ENCODE measurements around the gene NTF3.

NTF3 gene

GRCh38 chr12:5487948-5488625 lies 56.2 kb downstream of the NTF3 start:
- no peaks in the 10 kb centered on the region for H3K36me3 Mint-ChIP-seq
- H3K27me3 Mint-ChIP-seq: peaks cover 3% of the 10 kb centered on the region

DNA sequence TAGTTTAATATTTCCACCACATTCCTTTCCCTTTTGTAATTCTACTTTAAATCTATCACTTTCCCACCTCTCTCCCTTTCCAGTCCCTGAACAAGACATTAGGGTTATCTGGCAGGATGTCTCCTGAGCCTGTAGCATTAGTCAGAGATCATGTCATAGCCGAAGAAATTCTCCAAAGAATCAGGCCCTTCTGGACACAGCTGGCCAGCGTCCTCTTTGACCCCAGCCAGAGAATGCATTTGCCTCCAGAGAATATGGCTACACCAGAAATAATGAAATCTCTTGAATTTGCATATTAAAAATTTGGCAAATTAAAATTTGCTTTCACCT lies 56.7 kb downstream of the NTF3 start:
- Mint-ChIP-seq H3K9me3 (no peaks in the 10 kb centered on the region), H3K27ac (no peak overlapping the region), H3K4me3 (no peak overlapping the region), H3K4me1 (no peaks in the 10 kb centered on the region), H3K27me3 (peaks cover 3% of the 10 kb centered on the region), H3K36me3 (no peaks in the 10 kb centered on the region)

More at GRCh38 chr12:5487948-5488625, 56.2 kb downstream of the NTF3 start:
- no peaks in the 10 kb centered on the region for H3K4me1 Mint-ChIP-seq
- no peak overlapping the region for H3K4me3 Mint-ChIP-seq
- H3K27ac Mint-ChIP-seq: no peak overlapping the region
- no peaks in the 10 kb centered on the region for H3K9me3 Mint-ChIP-seq

GRCh38 chr12:5489017-5489416 lies 57.1 kb downstream of the NTF3 start:
- Mint-ChIP-seq H3K27me3 (peaks cover 3% of the 10 kb centered on the region), H3K27ac (no peak overlapping the region), H3K9me3 (no peaks in the 10 kb centered on the region), H3K4me3 (no peak overlapping the region), H3K4me1 (no peaks in the 10 kb centered on the region), H3K36me3 (no peaks in the 10 kb centered on the region)

DNA sequence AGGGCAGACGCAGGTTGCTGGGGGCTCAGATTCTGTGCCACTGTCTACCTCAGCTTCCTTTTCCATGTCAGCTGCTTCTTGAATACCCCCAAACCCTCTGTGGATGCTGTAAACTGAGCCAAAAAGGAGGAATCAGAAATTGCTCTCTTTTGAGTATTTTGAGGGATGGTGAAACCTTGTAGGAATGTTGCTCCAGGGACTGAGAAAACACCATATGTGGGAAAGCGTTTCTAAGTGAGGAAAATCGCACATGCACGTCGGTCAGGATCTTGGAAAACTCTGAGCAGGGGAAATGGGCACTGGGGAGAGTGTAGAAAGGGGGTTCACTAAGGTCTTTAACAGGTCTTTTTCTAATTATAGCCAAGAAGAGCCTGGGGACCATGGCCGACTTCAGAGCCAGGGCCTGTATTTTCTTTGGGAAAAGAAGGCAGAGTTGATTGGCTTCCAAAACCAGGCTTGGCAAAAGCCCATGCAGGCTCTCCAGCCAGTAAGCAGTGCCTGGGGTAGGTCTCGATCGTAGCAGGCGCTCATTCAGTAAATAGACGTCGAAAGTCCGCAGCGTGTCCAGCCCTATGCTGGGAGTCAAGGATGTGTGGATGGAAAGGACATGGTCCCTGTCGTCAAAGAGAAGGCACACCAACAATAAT lies 58.0 kb downstream of the NTF3 start:
- H3K27ac Mint-ChIP-seq: no peak overlapping the region
- no peaks in the 10 kb centered on the region for H3K36me3 Mint-ChIP-seq
- H3K27me3 Mint-ChIP-seq: peaks cover 3% of the 10 kb centered on the region
- no peaks in the 10 kb centered on the region for H3K4me1 Mint-ChIP-seq
- H3K9me3 Mint-ChIP-seq: no peaks in the 10 kb centered on the region
- H3K4me3 Mint-ChIP-seq: no peak overlapping the region

DNA sequence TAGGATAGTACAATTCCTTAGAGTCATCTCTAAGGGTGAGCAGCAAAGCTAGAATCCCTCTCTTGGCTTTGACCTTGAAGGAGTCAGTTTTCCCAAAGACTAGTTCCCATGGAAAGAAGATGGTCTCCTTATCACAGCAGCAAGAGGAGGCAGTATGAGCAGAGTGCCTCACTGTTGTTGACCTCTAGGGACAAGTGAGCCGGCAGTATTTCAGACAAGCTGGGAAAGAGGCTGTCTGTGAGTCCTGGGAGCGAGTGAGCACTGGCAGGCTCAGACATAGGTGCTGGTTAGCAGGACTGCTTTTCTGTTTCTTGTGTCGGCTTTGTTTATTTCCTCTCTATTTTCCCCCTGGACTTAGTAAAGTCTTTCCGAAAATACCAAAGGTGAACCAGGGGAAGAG lies 60.7 kb downstream of the NTF3 start:
- H3K27ac Mint-ChIP-seq: no peak overlapping the region
- no peaks in the 10 kb centered on the region for H3K9me3 Mint-ChIP-seq
- H3K4me3 Mint-ChIP-seq: no peak overlapping the region
- H3K27me3 Mint-ChIP-seq: peaks cover 3% of the 10 kb centered on the region
- H3K36me3 Mint-ChIP-seq: no peaks in the 10 kb centered on the region
- no peaks in the 10 kb centered on the region for H3K4me1 Mint-ChIP-seq

- no peaks in the 10 kb centered on the region for H3K36me3 Mint-ChIP-seq
- no peaks in the 10 kb centered on the region for H3K9me3 Mint-ChIP-seq
These were observed 61.1 kb downstream of the NTF3 start for GRCh38 chr12:5493018-5493417.

DNA sequence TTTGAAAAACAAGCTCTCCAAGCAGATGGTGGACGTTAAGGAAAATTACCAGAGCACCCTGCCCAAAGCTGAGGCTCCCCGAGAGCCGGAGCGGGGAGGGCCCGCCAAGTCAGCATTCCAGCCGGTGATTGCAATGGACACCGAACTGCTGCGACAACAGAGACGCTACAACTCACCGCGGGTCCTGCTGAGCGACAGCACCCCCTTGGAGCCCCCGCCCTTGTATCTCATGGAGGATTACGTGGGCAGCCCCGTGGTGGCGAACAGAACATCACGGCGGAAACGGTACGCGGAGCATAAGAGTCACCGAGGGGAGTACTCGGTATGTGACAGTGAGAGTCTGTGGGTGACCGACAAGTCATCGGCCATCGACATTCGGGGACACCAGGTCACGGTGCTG lies 62.4 kb downstream of the NTF3 start:
- Mint-ChIP-seq H3K36me3 (no peaks in the 10 kb centered on the region), H3K27me3 (peaks cover 1% of the 10 kb centered on the region), H3K4me1 (no peaks in the 10 kb centered on the region), H3K4me3 (no peak overlapping the region), H3K27ac (no peak overlapping the region), H3K9me3 (no peaks in the 10 kb centered on the region)

More at GRCh38 chr12:5493018-5493417, 61.1 kb downstream of the NTF3 start:
- Mint-ChIP-seq H3K4me3 (no peak overlapping the region), H3K27ac (no peak overlapping the region), H3K27me3 (peaks cover 3% of the 10 kb centered on the region), H3K4me1 (no peaks in the 10 kb centered on the region)

DNA sequence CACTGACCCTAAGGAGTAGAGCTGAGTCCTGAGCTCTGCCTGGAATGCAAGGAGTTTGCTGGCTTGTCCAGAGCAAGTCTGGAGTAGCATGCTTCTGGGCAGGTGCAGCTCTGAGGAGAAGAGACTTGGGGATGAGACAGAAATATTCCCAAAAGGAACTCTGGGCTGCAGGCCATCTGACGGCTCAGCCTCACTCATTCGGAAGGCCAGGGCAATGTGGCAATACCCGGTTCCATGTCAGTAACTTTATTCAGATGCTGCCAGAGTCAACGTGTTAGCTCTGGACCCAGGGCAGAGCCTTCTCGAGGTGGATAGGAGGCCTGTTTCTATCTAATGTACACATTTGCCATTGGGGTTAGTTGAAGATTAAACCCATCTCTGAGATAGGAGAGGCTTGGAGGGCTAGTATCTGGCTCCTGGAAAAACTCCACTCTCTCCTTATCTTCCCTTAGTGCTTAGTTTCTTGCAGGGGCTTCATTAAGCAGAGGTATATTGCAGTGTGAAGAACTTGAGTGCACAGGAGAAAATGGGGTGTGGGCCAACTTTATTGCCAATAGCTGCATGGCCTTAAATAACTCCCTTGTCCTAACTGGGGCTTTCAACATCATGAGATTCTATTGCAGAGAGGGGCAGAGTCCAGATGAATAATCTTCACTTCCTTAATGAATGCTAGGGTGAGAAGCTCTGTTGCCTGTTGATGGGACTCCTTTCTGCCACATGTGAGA lies 65.6 kb downstream of the NTF3 start:
- Mint-ChIP-seq H3K27me3 (no peaks in the 10 kb centered on the region), H3K9me3 (no peaks in the 10 kb centered on the region), H3K4me3 (no peak overlapping the region), H3K4me1 (no peaks in the 10 kb centered on the region), H3K27ac (no peak overlapping the region), H3K36me3 (no peaks in the 10 kb centered on the region)

GRCh38 chr12:5498076-5498475 lies 66.2 kb downstream of the NTF3 start:
- Mint-ChIP-seq H3K4me3 (no peak overlapping the region), H3K36me3 (no peaks in the 10 kb centered on the region), H3K4me1 (no peaks in the 10 kb centered on the region), H3K9me3 (no peaks in the 10 kb centered on the region), H3K27me3 (no peaks in the 10 kb centered on the region), H3K27ac (no peak overlapping the region)

GRCh38 chr12:5498806-5499205 lies 66.9 kb downstream of the NTF3 start:
- no peak overlapping the region for H3K4me3 Mint-ChIP-seq
- no peaks in the 10 kb centered on the region for H3K27me3 Mint-ChIP-seq
- no peaks in the 10 kb centered on the region for H3K9me3 Mint-ChIP-seq
- H3K36me3 Mint-ChIP-seq: no peaks in the 10 kb centered on the region
- H3K27ac Mint-ChIP-seq: no peak overlapping the region
- no peaks in the 10 kb centered on the region for H3K4me1 Mint-ChIP-seq

- Mint-ChIP-seq H3K4me1 (no peaks in the 10 kb centered on the region), H3K9me3 (no peaks in the 10 kb centered on the region), H3K27ac (no peak overlapping the region), H3K27me3 (no peaks in the 10 kb centered on the region), H3K4me3 (no peak overlapping the region), H3K36me3 (no peaks in the 10 kb centered on the region)
These were observed 67.8 kb downstream of the NTF3 start for GRCh38 chr12:5499566-5500330.

- Mint-ChIP-seq H3K36me3 (no peaks in the 10 kb centered on the region), H3K27me3 (no peaks in the 10 kb centered on the region), H3K4me3 (no peak overlapping the region), H3K27ac (no peak overlapping the region), H3K9me3 (no peaks in the 10 kb centered on the region), H3K4me1 (no peaks in the 10 kb centered on the region)
These were observed 68.4 kb downstream of the NTF3 start for GRCh38 chr12:5500331-5500659.

DNA sequence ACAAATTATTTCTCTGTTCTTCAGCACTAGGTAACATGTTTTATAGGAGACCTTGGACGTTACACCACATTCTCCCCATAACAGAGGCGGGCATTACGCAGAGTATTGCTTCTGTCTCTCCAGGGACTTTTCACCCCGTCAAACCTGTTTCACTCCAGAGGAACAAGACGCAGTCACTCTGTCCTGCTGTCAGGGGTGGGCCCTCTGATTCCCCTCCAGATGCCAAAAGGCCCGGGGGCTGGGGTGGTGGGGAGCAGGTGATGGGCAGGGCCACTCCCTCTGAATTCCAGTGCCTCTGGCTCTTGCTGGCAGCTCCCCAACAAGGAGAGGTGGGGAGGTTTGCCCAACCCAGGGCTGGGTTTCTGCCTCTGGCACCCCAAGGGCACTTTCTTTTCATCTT lies 71.9 kb downstream of the NTF3 start:
- H3K27ac Mint-ChIP-seq: no peak overlapping the region
- no peaks in the 10 kb centered on the region for H3K9me3 Mint-ChIP-seq
- H3K36me3 Mint-ChIP-seq: no peaks in the 10 kb centered on the region
- H3K4me3 Mint-ChIP-seq: no peak overlapping the region
- peaks cover 6% of the 10 kb centered on the region for H3K27me3 Mint-ChIP-seq
- no peaks in the 10 kb centered on the region for H3K4me1 Mint-ChIP-seq

GRCh38 chr12:5505116-5505515 lies 73.2 kb downstream of the NTF3 start:
- no peaks in the 10 kb centered on the region for H3K36me3 Mint-ChIP-seq
- no peaks in the 10 kb centered on the region for H3K4me1 Mint-ChIP-seq
- H3K27me3 Mint-ChIP-seq: peaks cover 6% of the 10 kb centered on the region
- no peak overlapping the region for H3K4me3 Mint-ChIP-seq
- H3K27ac Mint-ChIP-seq: no peak overlapping the region
- no peaks in the 10 kb centered on the region for H3K9me3 Mint-ChIP-seq

GRCh38 chr12:5505751-5506150 lies 73.8 kb downstream of the NTF3 start:
- Mint-ChIP-seq H3K4me1 (no peaks in the 10 kb centered on the region), H3K27ac (no peak overlapping the region), H3K4me3 (no peak overlapping the region)

GRCh38 chr12:5506295-5506694 lies 74.4 kb downstream of the NTF3 start:
- no peaks in the 10 kb centered on the region for H3K36me3 Mint-ChIP-seq
- H3K4me1 Mint-ChIP-seq: no peaks in the 10 kb centered on the region
- H3K27me3 Mint-ChIP-seq: peaks cover 6% of the 10 kb centered on the region

More at GRCh38 chr12:5505751-5506150, 73.8 kb downstream of the NTF3 start:
- Mint-ChIP-seq H3K27me3 (peaks cover 6% of the 10 kb centered on the region), H3K36me3 (no peaks in the 10 kb centered on the region), H3K9me3 (no peaks in the 10 kb centered on the region)

More at GRCh38 chr12:5506295-5506694, 74.4 kb downstream of the NTF3 start:
- Mint-ChIP-seq H3K27ac (no peak overlapping the region), H3K4me3 (no peak overlapping the region), H3K9me3 (no peaks in the 10 kb centered on the region)

Data from activated naive CD4-positive, alpha-beta T cell treated with anti-CD3 and anti-CD28 coated beads, Interleukin-2, amount 50 U/mL, for 24 hours (primary cell).